Forelimb muscle (tissue), 1 donor: ENCODE data around the gene TRAF3IP3. TPM values are rescaled to one million over a fixed set of nuclear protein-coding genes. Genes with fewer than 3 reads are reported as not detected.

Experiments used
- DNase-seq: peaks from one replicate; pipeline ENCODE4 v3.0.0-alpha.2; 2013; ENCODE audit warnings: low read depth
- polyA plus RNA-seq: library from polyadenylated mRNA; unstranded; fragments of 120-200 nt; gene quantifications from one replicate; pipeline ENCODE4 v1.2.1, GENCODE V29; 2013; ENCODE audit not compliant: insufficient read length

The TRAF3IP3 gene
- polyA plus RNA-seq, 1 donor = 3.1 TPM

GRCh38 chr1:209736490-209737117 lies 19.2 kb upstream of the TRAF3IP3 start:
- no peak for DNase-seq

DNA sequence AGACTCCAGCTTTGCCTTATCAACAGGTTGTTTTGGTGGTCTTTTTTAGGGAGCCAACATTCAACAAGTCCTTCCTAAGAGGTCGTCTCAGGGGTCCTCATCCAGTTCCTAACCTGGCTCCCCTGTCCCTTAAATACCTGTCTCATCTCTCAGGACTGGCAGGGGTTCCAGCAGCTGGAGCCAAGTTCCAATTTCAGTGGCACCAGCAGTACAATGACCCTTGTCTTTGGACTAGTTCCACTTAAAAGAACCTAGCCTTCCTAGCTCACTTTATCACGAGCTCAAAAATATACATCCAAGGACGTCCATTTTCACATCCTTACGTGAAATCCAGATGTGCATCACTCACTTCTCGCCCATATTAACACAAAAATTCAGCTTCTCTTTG lies 18.7 kb upstream of the TRAF3IP3 start:
- DNase-seq = no peak

DNA sequence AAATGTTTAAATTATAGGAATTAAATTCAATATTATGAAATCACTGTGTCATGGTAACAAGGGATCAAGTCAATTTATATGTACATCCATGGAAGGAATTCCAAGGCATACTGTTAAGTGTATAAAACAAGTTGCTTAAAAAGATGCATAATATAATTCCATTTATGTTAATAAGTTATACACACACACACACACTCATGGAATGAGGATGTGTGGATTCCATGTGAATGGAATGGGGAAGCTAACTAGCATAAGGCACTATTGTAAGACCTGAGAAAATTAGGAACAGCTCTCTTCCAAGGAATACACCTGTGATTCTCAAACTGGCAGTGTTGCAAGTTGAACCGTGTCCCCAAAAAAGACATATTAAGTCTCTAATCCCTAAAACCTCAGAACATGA lies 17.6 kb upstream of the TRAF3IP3 start:
- no peak for DNase-seq

DNA sequence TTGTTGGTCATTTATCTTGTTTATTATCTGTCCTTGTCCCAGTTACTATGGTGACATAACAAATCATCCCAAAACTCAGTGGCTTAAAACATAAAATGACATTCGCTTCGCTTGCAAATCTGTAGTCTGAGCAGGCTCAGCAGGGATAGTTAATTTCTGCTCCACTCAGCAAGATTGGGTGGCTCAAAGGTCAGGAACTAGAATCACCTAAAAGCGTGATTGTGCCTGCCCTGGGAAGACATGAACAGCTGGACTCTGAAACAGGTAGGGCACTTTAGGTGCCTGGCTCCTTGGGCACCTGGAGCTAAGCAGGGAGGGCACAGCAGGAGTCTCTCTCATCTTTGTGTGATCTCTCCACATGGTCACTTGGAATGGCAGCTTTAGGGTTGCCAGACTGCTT lies 14.7 kb upstream of the TRAF3IP3 start:
- no peak for DNase-seq

DNA sequence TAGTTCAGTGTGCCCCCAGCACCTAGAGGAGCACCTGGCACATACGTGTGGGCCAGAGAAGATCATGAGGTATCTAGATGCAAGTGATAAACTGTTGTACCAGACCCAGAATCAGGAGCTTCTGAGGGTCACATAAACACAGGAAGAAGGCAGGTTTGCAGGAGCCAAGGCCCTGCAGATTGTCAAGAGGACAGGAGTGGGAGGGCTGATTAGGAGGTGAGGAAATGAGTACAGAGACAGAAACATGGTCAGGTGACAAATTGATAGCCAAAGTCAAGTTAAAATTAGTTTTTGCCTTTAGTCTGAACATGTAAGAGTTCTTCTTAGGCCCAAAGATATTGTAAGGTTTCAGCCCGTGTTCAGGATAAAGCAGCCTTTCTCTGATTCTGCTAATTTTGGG lies 14.0 kb upstream of the TRAF3IP3 start:
- no peak for DNase-seq

GRCh38 chr1:209742409-209743144 lies 13.3 kb upstream of the TRAF3IP3 start:
- DNase-seq = no peak

DNA sequence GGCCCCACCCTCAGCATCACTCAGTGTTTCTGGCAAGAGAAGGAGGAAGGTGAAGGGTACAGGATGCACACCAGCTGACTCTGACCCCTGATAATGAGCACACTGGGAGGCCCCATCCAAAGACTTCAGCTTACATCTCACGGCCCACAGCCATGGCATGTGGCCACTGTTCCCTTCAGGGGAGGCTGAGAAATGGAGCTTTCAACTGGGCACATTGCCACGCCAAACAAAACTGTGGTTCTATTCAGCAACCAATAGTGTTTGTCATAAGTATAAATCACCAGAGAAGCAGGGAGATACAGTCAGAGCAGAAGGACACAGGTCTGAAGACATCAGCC lies 12.7 kb upstream of the TRAF3IP3 start:
- no peak for DNase-seq

DNA sequence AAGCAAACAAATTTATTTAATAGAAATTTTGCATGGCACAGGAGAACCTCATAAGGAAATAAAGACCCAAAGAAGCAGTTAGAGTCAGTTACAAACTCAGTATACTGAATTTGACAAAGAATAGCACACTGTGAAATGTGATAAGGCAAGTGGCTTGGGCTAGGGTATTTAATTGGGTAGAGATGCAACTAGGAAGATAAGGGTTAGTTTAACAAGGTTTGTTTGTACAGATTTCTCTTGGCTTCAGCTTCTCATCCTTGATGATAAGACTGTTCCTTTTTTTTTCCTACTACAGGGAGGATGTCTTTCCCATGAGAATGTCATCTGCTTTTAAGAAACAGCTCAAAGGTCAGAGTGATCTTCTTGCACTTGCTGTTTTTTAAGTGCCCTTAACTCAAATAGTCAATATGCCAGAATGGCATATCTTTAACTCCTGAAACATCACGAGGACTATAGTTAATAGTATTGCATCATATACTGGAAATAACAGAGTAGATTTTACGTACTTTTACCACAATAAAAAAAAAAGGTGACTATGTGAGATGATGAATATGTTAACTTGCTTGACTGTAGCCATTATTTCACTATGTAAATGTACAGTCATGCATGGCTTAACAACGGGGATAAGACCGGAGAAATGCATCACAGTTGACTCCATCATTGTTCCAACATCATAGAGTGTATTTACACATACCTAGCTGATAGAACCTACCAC lies 9.2 kb upstream of the TRAF3IP3 start:
- DNase-seq = no peak

DNA sequence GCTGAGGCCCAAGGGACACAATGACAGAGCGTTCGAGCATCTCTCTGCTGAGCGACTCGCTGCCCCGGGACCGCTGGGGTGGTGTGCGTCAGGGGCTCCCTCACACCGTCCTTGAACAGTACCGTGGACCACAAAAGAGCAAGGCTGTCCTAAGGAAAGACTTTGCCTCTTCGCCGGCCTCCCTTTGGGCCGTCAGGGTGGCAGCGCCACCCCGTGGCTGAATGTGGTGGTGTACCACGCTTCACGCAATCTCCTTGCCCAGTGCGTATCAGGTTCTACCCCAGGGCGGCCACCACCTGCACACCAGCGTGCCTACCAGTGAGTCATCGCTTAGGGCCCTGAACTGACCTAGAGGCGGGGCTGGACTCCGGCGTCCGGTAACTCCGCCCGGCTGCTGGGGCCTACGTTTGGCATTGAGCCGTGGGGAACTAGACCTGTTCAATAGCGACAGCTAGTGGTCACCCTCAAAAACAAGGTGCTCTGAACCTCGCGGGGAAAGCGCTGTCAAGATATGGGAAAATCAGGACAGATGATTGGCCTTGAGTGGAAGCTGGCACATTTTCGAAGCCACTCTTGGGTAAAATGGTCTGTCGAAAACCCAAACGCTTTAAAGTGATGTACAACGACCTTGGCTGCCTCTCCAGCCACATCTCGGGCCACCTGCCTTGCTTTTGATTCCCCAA lies 8.1 kb upstream of the TRAF3IP3 start:
- peak; percentile 55 for DNase-seq

DNA sequence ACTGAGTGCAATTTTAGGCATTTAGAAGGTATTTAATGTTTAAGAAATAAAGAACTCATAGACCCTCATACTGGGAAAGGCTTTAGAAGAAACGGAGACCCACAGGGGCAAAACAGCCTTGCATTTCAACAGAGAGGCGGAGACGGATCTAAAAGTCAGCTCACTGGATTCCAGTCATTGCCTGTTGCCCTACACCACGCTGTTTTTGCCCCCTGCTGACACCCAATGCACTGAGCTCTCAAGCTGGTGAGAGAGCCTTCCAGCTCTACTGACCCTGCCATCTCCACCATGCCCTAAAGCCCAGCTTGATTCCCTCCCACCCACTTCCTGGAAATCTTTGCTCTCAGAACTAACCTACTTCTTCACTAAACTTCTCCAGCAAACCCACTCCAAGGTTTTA lies 7.2 kb upstream of the TRAF3IP3 start:
- DNase-seq = no peak

- no peak for DNase-seq
Observed at GRCh38 chr1:209749205-209749604, 6.6 kb upstream of the TRAF3IP3 start.

DNA sequence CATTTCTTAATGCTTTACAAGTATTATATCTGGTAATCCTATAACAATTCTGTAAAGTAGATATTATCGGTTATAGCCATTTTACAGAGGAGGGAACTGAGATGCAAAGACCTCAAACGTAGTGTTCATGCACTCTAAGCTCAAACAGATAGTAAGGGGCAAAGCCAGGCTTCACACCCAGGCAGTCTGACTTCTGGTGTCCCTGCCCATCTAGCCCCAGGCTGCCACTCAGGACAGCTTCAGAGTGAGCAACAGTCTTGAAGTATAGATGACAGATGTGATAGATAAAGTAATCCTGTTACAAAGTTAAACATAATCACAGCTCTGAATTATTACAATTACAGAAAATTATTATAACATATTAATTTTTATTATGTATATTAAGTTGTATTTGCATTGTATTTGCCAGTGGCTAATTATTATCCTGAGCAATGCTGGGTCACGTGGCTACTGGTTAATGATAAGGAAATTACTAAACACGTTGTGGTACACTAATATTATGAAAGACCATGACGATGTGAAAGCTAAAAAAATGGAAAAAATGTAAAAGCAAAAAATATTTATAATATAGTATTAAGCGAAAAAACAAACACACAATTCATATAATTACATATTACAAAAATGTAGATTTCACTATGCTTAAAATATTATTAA lies 6.1 kb upstream of the TRAF3IP3 start:
- no peak for DNase-seq

GRCh38 chr1:209751627-209752231 lies 4.1 kb upstream of the TRAF3IP3 start:
- no peak for DNase-seq

- DNase-seq = no peak
Observed at GRCh38 chr1:209752890-209753289, 3.0 kb upstream of the TRAF3IP3 start.

DNA sequence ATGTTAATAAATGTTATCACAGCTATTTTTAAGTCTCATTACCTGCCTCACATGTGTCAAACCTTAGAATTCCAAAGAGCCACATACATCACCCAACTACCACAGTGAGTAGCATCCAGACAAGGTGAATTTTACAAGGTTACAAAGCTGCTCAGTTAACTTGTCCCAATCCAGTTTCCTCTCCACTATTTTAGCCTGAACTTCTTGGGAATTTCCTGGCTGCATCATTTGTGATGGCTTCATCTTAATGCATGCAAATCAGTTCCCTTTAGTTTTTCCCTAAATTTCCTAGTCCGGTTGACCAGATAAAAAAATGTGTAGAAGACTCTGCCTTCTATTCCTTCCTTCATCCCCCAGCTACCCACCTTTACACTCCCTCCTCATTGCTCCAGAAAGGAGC lies 597 bp upstream of the TRAF3IP3 start:
- no peak for DNase-seq

DNA sequence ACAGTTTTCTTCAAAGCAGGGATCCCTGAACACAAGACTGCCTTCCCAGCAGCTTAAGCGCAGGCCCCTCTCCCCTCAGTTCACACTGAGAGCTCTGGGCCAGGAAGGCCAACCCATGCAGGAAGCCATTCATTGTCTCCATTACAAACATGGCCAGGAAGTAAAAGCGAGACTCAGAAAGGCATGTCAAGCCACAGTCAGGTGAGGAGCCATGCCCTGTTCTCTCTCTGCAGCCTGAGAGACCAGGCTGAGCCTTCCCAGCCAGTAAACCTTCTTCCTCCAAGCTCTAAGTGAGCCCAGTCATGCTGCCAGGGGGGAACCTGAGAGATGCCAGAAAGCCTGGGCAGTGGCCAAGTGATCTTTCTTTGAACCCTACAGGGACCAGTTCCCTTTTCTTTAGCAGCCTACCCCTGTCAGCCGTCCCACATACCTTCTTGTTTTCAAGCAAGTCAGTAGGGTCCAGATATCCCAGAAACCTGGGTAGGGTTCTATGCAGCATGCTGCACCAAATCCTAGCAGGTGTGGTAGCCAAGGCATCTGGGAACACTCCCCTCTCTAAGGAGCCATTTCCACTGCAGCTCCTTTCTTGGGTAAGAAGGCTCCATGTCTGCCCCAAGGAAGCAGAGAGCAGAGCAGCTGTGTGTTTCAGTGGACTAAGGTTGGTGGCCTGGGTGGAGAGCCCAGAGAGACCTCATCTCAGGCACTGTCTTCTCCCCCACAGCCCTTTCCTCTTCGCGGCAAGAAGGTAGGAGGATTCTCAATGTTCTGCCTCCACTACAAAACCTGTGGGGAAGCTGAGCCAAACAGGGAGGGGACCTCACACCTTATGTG lies 977 bp downstream of the TRAF3IP3 start:
- no peak for DNase-seq

DNA sequence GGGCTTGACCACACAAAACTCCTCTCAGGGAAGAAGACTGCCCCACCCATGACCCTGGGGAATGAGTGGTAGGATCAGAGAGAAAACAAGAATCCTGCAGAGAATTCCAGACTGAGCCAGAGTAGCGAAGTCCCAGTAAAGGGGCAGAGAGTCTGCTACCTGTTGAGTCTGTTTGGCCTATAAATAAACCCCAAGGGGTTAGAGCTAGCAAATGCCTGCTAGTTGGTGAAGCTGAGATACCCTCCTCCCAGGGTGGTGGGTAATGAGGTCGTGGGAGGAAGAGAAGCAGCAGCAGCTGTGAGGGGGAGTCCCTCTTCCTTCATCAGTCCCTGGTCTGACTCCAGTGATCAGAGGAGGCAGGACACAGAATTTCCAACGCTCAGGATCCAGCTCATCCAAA lies 2.5 kb downstream of the TRAF3IP3 start:
- DNase-seq = no peak

DNA sequence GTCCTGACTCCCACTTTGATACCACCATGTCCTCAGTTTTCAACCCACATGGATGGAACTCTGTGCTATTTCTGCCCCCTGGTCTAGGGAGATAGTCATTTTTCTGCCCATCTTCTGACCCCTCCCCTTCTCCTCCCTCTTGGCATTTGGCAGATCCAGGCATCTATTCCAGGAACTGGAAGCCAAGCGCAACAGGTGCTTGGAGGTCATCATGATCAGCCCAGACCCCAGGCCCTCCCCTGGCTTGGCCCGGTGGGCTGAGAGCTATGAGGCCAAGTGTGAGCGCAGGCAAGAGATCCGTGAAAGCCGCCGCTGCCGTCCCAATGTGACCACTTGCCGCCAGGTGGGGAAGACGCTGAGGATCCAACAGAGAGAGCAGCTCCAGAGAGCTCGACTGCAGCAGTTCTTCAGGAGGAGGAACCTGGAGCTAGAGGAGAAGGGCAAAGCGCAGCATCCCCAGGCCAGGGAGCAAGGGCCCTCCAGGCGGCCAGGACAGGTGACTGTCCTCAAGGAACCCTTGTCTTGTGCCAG lies 4.0 kb downstream of the TRAF3IP3 start:
- DNase-seq = no peak

DNA sequence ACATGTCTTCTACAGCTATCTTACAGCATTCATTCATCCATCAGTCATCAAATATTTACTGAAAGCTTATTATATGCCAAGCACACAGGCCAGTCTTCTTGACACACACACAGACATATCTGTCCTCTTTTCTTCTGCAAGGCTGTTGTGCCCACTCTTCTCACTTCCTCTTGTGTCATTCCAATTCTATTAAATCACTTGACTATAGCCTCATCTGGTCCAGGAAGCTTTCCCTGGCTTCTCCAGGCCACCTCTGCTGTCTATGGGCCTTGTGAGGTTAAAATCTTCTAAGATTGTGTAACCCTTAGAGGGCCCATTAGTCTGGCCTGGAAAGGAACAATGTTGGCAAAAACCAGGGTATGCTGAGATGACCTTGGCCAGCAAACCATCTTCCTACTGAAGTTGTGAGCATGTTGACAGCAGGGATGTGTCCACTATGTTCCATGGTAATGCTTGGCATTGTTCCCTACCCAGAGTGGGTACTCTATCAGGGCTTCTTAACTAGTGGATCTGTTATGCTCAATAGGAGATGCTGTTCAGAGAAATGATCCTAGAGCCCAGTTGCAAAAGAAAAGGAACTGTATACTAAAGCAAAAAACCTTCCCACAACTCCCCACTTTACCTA lies 5.3 kb downstream of the TRAF3IP3 start:
- DNase-seq = no peak

DNA sequence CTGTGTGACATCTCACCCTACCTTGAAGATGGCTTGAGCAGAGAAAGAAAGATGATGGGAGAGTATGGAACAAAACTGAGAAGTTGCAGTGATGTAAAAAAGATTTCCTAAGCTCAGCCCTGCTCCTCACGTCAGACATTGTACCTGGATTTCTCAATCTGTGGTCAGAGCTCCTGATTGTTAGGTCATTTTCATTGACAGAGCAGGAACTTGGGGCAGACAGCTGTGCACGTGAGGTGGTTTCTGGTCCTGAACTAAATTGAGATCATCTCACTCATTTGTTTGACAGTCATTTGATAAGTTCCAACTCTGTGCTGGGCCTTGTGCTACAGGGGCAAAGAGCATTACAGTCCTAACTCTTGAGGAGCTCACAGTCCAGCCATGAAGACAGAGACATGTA lies 10.2 kb downstream of the TRAF3IP3 start:
- DNase-seq = no peak
